SK-N-SH (cell line): ENCODE data around the gene NOVA1.

Experiments
- CTCF ChIP-seq: fragments of 200-600 bp; sonication (generic); IDR thresholded peaks from 2 replicates; pipeline ENCODE4 v1.6.1; 2017; ENCODE audit warnings: antibody characterized with exemption, mild to moderate bottlenecking, moderate library complexity
- EZH2phosphoT487 ChIP-seq: fragments of 200-600 bp; sonication (generic); IDR thresholded peaks from 2 replicates; pipeline ENCODE4 v1.6.1; 2017; ENCODE audit warnings: low read depth, mixed run types, mild to moderate bottlenecking, antibody characterized with exemption, moderate library complexity, borderline replicate concordance
- POLR2AphosphoS5 ChIP-seq: IDR thresholded peaks from 2 replicates; pipeline ENCODE4 v1.6.1; 2012; ENCODE audit warnings: low read depth, low read length
- RAD21 ChIP-seq: IDR thresholded peaks from 2 replicates; pipeline ENCODE4 v1.6.1; 2012; ENCODE audit warnings: mild to moderate bottlenecking, low read length
- REST ChIP-seq: IDR thresholded peaks from 2 replicates; pipeline ENCODE4 v1.6.1; 2012; ENCODE audit warnings: mild to moderate bottlenecking, low read depth, low read length, moderate library complexity
- TAF1 ChIP-seq: IDR thresholded peaks from 2 replicates; pipeline ENCODE4 v1.6.1; 2012; ENCODE audit warnings: low read depth, mild to moderate bottlenecking, low read length, moderate library complexity, borderline replicate concordance
- YY1 ChIP-seq: IDR thresholded peaks from 2 replicates; pipeline ENCODE4 v1.4.0; 2012; ENCODE audit warnings: low read depth, mild to moderate bottlenecking

GRCh38 chr14:26429205-26429604 is 168.6 kb downstream of the NOVA1 start:
- no peak for TF ChIP-seq CTCF
- no peak for TF ChIP-seq POLR2AphosphoS5
- no peak for TF ChIP-seq RAD21
- no peak for TF ChIP-seq TAF1
- no peak for TF ChIP-seq REST
- no peak for TF ChIP-seq YY1
- TF ChIP-seq EZH2phosphoT487: no peak
